Lower lobe of right lung (tissue), 2 donors: ENCODE results near the gene SGTA. TPM values are rescaled to one million over a fixed set of nuclear protein-coding genes. Genes with fewer than 3 reads are reported as not detected.

Experiments
- ATAC-seq, 2 donors: fragments of 200-7000 bp; cut with Tn5 transposase; one replicate each; pipeline ENCODE4 v1.9.1; 2020 to 2022; ENCODE audit warnings: mild to moderate bottlenecking in 2 of 2, moderate library complexity in 2 of 2
- DNase-seq: peaks from one replicate; pipeline ENCODE4 v3.0.0-alpha.2; 2020
- H3K27ac ChIP-seq: fragments of 200-600 bp; one replicate; pipeline ENCODE4 v1.8.0; 2022
- H3K27me3 ChIP-seq: fragments of 200-600 bp; one replicate; pipeline ENCODE4 v1.8.0; 2022; ENCODE audit warnings: low read depth
- H3K36me3 ChIP-seq: fragments of 200-600 bp; one replicate; pipeline ENCODE4 v1.8.0; 2022; ENCODE audit warnings: mild to moderate bottlenecking
- H3K4me1 ChIP-seq: fragments of 200-600 bp; one replicate; pipeline ENCODE4 v1.8.0; 2022
- H3K4me3 ChIP-seq: fragments of 200-600 bp; one replicate; pipeline ENCODE4 v1.8.0; 2022; ENCODE audit warnings: mild to moderate bottlenecking
- H3K9me3 ChIP-seq: fragments of 200-600 bp; one replicate; pipeline ENCODE4 v1.8.0; 2022
- CTCF ChIP-seq: fragments of 200-600 bp; IDR thresholded peaks from one replicate; pipeline ENCODE4 v1.8.0; 2022; ENCODE audit warnings: antibody characterized with exemption, mild to moderate bottlenecking
- intact Hi-C: fragments of 100-400 bp; cut with DNase I; formaldehyde crosslinking; loops from one replicate; pipeline ENCODE4 v1.11.0; 2022
- total RNA-seq: library from RNA; stranded (reverse); fragmentation: NEBNext Ultra II Directional; extraction: Animal tissue kit (Norgen Biotek cat#: 25700); gene quantifications from one replicate; pipeline ENCODE4 v1.2.1, GENCODE V29; 2021
- donor health status: DM: no; HTN: yes; CAD: no; lungs with severe emphysema.

SGTA gene
- total RNA-seq, 1 donor from 2014 or later = 41.6 TPM

GRCh38 chr19:2798158-2798685 lies 15.1 kb upstream of the SGTA start:
- intact Hi-C loops = no loop called here
- DNase-seq = no peak

GRCh38 chr19:2797280-2797679 lies 14.2 kb upstream of the SGTA start:
- intact Hi-C loops = no loop called here
- no peak overlapping the region for H3K4me3 ChIP-seq
- no peak overlapping the region for H3K27ac ChIP-seq
- DNase-seq = no peak
- H3K27me3 ChIP-seq = no peaks in the 10 kb centered on the region
- peaks cover 68% of the 10 kb centered on the region for H3K36me3 ChIP-seq
- ATAC-seq = no peak
- TF ChIP-seq CTCF = no peak
- H3K9me3 ChIP-seq = no peaks in the 10 kb centered on the region
- H3K4me1 ChIP-seq = no peaks in the 10 kb centered on the region

More at GRCh38 chr19:2798158-2798685, 15.1 kb upstream of the SGTA start:
- no peaks in the 10 kb centered on the region for H3K4me1 ChIP-seq
- TF ChIP-seq CTCF = no peak
- peaks cover 68% of the 10 kb centered on the region for H3K36me3 ChIP-seq
- H3K27me3 ChIP-seq = no peaks in the 10 kb centered on the region
- H3K27ac ChIP-seq = no peak overlapping the region
- no peak for ATAC-seq
- H3K9me3 ChIP-seq = no peaks in the 10 kb centered on the region
- H3K4me3 ChIP-seq = no peak overlapping the region

GRCh38 chr19:2796659-2797266 lies 13.7 kb upstream of the SGTA start:
- ATAC-seq (peak in 1 of 2 donors; percentile 6), DNase-seq (no peak)
- H3K27me3 ChIP-seq = no peaks in the 10 kb centered on the region
- no peak overlapping the region for H3K27ac ChIP-seq
- peaks cover 68% of the 10 kb centered on the region for H3K36me3 ChIP-seq
- intact Hi-C loops = no loop called here
- H3K9me3 ChIP-seq = no peaks in the 10 kb centered on the region
- no peaks in the 10 kb centered on the region for H3K4me1 ChIP-seq
- no peak overlapping the region for H3K4me3 ChIP-seq
- no peak for TF ChIP-seq CTCF

- DNase-seq (no peak), ATAC-seq (peak; percentile 6 to 37)
- no peak overlapping the region for H3K27ac ChIP-seq
- no peak overlapping the region for H3K4me3 ChIP-seq
- no peaks in the 10 kb centered on the region for H3K27me3 ChIP-seq
- no peaks in the 10 kb centered on the region for H3K4me1 ChIP-seq
- H3K9me3 ChIP-seq = no peaks in the 10 kb centered on the region
- peaks cover 61% of the 10 kb centered on the region for H3K36me3 ChIP-seq
- TF ChIP-seq CTCF = no peak
- intact Hi-C loops = no loop called here
Measured at GRCh38 chr19:2795827-2796658, 13.0 kb upstream of the SGTA start.

- Histone ChIP-seq H3K4me3 (no peak overlapping the region), H3K27me3 (no peaks in the 10 kb centered on the region), H3K27ac (no peak overlapping the region), H3K4me1 (no peaks in the 10 kb centered on the region), H3K36me3 (peaks cover 48% of the 10 kb centered on the region), H3K9me3 (no peaks in the 10 kb centered on the region)
- intact Hi-C loops = no loop called here
- no peak for ATAC-seq
- no peak for DNase-seq
- no peak for TF ChIP-seq CTCF
Measured at GRCh38 chr19:2793577-2793976, 10.5 kb upstream of the SGTA start.
